ENCODE data around the gene GYPC.
"Not testable (repeated sequence)": the region's sequence is repeated elsewhere in the genome, so short reads cannot be mapped to it uniquely, and the experiment has no call there.

GYPC gene

DNA sequence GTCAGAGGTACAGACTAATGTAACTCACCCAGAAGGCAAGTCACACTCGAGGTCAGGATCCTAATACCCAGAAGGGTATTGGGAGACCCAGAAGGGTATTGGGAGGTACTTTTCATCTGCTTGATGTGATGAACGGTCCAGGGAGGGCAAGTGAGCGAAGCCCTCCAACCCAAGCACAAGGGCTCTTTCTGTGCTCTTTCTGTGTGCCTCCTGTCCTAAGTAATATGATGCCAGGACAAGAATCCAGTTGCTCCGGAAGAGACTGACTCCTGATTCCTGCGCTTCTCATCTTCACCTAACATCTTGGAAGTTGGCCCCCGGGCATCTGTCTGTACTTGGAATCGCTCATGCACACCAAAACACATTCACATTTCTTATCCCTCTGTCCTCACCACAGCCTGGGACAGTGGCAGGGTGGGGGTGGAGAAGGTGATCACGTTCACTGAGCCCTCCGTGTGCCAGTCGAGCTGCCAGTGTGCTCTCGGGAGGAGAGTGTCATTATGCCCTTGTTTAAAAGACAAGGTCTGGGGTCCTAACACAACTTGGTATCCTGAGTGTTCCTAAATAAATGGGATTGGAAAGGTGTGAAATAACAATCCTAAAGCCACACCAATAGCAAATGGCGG, 17.1 kb downstream of the GYPC start:
- DNase-seq, result no peak

DNA sequence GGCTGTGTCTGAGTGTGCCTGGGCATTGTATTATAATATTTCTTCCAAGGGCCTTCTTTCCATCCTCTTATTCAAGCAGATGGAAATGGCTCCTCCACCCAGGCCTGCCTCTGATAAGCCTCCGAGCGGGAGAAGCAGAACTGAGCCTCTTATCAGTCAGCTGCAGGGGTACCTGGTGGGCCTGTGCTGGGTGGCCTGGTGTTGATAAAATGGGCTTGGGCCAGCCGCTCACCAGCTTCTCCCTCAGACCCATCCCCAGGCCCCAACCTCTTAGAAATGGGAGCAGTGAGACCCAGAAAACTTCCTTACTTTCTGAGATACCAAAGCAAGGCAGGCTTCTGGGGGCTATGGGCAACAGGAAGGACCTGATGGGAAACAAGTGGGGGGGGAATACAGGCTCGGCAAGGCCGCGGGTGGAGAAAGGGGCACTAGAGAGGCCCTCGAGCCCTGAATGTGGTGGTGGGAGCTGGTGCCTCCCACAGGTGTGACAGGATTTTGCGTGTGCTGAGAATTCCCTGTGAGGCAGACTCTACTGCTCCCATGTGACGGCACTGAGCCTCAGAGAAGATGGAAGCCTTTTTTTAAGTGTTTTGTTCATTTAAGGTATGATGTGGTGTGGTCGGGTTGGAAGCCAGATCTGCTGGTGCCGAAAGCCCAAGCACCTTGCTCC, 18.3 kb downstream of the GYPC start:
- no peak for DNase-seq

GRCh38 chr2:126675637-126676036, 19.7 kb downstream of the GYPC start:
- no peak for DNase-seq

DNA sequence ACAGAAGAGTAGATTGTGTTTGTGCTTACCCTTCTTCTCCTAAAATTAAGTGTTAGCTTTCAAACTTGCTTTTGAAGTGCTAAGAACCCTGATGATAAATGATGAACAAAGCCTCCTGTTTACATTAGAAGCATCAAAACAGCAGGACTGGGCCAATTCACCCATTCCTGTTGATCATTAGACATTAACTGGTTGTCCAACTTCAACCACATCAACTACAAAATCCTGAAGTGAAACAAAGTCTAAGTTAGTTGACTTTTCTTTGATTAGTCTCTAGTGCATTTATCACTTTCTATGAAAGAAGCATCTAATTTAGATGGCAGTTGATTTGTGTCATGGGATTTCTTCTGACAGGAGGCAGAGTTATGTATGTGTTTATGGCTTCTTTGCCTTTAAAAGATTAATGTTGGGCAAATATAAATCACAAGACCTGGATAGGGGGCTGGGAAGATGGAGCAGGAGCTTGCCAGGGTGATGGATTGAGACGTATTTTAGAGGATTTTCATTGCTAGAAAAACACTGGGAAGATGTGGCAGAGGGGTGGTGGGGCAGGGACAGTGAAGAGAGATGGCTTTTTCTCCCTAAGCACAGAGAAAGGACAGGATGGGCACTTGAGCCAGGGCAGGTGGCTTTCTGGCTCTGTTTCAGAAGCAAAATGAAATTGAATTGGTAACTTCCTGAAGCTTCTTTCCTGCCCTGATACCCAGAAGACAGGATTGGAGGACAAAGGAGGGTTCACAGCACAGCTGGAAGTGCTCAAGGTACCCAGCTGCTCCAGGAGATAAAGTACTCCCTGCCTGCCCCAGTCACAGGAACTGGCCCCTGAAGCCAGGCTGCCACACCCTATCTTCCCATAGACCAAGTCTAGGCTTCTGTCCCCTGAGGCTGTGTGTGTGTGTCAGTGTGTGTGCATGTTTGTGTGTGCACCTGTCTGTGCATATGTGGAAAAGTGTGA, 20.5 kb downstream of the GYPC start:
- DNase-seq, result no peak

DNA sequence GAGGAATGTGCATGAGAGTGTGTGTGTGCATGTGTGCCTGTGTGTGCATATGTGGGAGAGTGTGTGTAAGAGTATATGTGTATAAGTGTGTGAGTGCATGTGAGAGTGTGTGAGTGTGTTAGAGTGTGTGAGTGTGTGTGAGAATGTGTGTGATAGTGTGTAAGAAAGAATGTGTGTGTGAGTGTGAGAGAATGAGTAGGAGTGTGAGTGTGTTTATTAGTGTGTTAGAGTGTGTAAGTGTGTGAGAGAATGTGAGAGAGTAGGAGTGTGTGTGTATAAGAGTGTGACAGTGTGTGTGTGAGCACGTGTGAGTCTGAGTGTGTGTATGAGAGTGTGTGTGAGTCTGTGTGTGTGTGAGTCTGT, 21.2 kb downstream of the GYPC start:
- DNase-seq, result no peak

GRCh38 chr2:126678269-126679065, 22.5 kb downstream of the GYPC start:
- no peak for DNase-seq

- no peak for DNase-seq
Observed at GRCh38 chr2:126679094-126679713, 23.2 kb downstream of the GYPC start.

DNA sequence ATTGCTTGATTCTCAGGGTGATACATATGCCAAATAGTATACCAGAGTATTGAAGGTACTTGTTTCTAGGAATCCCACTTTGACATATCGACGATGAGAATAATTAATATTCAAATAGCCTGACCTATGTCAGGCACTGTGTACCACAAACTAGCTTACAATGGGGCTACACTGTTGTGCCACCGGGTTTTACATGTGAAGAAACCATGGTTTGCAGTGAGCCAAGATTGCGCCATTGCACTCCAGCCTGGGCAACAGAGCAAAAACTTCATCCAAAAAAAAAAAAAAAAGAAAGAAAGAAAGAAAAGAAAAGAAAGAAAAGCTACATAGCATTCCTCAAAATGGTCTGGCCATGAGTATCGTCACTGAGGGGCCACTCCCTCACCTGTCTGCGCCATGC, 25.5 kb downstream of the GYPC start:
- no peak for DNase-seq

DNA sequence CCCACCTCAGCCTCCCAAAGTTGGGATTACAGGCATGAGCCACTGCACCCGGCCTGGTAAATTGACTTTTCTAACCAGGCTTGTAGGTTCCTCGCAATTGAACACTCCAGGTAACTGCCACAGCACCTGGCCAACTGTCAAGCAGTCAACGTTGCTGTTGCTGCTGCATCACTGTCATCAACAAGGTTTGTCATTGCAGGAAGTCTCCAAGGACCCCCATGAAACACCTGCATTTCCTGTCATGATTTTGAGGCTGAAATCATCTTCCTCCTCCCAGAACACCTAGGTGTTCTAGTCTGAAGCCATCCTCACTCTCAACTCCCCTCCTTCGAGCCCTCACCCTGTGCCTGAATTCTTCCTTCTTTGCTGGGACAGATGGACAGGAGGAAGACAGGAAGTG, 29.7 kb downstream of the GYPC start:
- DNase-seq, result no peak

DNA sequence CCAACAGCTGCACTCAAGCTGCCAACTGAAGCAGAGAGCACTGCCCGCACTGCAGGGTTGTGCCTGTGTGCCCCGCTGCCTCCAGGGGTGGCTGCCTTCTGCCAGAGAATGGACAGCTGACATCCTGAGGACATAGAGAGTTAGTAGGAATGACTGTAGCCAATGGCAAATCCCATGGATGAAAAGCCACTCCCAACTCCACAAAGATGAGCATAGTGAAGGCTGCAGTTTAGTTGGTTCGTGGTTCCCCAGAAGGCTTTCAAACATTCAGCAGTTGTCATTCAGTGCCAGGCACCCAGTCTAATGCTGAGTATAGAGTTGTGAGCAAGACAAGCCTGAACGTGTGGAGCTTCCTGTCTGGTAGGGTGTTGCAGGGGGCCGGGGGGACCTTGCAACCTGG, 30.3 kb downstream of the GYPC start:
- DNase-seq, result no peak

DNA sequence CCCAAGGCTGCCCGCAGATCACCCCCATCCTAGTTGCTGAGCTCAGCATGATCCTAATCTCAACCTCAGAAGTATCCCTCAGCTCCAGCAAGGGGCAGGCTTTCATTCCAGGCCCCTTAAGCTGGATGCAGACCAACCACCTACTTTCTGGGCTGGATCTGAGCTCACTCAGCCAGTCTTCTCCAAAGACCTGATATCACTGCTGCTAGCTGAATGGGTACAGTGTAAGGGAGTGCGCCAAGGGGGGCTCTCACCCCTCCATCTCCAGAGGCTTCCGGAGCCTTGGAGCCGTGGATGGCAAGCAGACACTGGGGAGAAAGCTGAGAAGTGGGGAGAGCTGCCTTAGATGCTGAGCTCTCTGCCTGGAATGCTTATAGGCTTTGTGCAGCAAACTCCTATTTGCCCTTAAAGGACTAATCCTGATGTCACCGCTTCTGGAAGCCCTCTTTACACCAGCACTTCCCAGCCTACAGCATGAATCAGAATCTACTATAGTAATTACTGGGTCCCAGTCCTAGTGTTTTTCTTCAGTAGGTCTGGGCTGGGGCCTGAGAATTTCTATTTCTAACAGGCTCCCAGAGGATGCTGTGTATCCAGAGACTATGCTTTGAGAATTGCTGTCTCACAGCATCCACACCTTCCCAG, 31.0 kb downstream of the GYPC start:
- DNase-seq, result no peak

GRCh38 chr2:126687503-126687902, 31.5 kb downstream of the GYPC start:
- no peak for DNase-seq

DNA sequence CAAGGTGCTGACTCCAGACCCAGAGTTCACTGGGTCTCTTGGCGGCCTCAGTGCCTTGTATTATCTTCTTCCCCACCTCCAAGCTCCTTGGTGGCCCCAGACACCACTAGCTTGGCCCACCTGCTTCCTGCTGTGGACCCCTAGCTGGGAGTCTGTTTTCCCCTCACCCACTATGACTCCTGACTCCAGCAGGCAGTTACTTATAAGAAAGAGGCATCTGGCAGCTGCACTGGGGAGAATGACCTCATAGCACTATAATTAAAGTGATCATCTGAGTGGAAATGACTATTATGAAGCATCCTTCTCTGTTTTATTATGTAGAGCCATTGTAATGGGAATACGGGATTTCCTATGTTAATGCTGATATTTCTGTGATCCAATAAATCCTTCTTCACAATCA, 32.6 kb downstream of the GYPC start:
- not testable (repeated sequence) for DNase-seq

- DNase-seq, result not testable (repeated sequence)
Observed at GRCh38 chr2:126692241-126692640, 36.3 kb downstream of the GYPC start.

GRCh38 chr2:126692934-126693592, 37.1 kb downstream of the GYPC start:
- not testable (repeated sequence) for DNase-seq

- no peak for DNase-seq
Observed at GRCh38 chr2:126696644-126697520, 40.9 kb downstream of the GYPC start.

GRCh38 chr2:126698376-126698775, 42.4 kb downstream of the GYPC start:
- no peak for DNase-seq

GRCh38 chr2:126699018-126699417, 43.1 kb downstream of the GYPC start:
- DNase-seq, result no peak

- no peak for DNase-seq
Observed at GRCh38 chr2:126699716-126700581, 44.0 kb downstream of the GYPC start.

Measured in NCI-H2081 treated with DMSO at 0.1 percent for 48 hours (cell line).